ENCODE data around the gene NKAIN2.

The NKAIN2 gene

DNA sequence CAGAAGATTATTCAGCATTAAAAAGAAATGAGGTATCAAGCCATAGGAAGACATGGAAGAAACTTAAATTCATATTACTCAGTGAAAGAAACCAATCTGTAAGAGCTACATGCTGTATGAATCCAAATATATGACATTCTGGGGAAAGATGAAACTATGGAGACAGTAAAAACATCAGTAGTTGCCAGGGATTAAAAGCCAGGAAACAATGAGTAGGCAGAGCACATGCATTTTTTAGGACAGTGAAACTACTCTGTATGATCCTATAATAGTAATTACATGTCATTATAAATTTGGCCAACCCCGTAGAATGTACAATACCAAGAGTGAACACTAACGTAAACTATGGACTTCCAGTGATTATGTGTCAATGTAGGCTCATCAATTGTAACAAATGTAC lies 1065.8 kb downstream of the NKAIN2 start:
- TF ChIP-seq ZNF785 (tag by site-specific recombination; IDR thresholded peaks at IDR 0.05), result no peak
- TF ChIP-seq, protein P1, sequence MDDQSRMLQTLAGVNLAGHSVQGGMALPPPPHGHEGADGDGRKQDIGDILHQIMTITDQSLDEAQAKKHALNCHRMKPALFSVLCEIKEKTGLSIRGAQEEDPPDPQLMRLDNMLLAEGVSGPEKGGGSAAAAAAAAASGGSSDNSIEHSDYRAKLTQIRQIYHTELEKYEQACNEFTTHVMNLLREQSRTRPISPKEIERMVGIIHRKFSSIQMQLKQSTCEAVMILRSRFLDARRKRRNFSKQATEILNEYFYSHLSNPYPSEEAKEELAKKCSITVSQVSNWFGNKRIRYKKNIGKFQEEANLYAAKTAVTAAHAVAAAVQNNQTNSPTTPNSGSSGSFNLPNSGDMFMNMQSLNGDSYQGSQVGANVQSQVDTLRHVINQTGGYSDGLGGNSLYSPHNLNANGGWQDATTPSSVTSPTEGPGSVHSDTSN (CRISPR knock-in tag; IDR thresholded peaks at IDR 0.05), result no peak
- TF ChIP-seq ZNF600 (tag by site-specific recombination; IDR thresholded peaks at IDR 0.05), result no peak
- TF ChIP-seq ZNF121 (tag by site-specific recombination; IDR thresholded peaks at IDR 0.05), result no peak
- TF ChIP-seq HOXD13 (CRISPR knock-in tag; IDR thresholded peaks at IDR 0.05; ENCODE audit: borderline replicate concordance), result no peak
- no peak for TF ChIP-seq ZNF660 (tag by site-specific recombination; IDR thresholded peaks at IDR 0.05)
- no peak for TF ChIP-seq ZNF239 (tag by site-specific recombination; IDR thresholded peaks at IDR 0.05)
- TF ChIP-seq ZNF571 (tag by site-specific recombination; IDR thresholded peaks at IDR 0.05), result no peak
- TF ChIP-seq, protein P2, sequence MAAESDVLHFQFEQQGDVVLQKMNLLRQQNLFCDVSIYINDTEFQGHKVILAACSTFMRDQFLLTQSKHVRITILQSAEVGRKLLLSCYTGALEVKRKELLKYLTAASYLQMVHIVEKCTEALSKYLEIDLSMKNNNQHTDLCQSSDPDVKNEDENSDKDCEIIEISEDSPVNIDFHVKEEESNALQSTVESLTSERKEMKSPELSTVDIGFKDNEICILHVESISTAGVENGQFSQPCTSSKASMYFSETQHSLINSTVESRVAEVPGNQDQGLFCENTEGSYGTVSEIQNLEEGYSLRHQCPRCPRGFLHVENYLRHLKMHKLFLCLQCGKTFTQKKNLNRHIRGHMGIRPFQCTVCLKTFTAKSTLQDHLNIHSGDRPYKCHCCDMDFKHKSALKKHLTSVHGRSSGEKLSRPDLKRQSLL (tag by site-specific recombination; IDR thresholded peaks at IDR 0.05), result no peak
- TF ChIP-seq SCRT1 (tag by site-specific recombination; IDR thresholded peaks at IDR 0.05; ENCODE audit: borderline replicate concordance), result no peak
- no peak for TF ChIP-seq OVOL3 (tag by site-specific recombination; IDR thresholded peaks at IDR 0.05)
- TF ChIP-seq ZNF266 (tag by site-specific recombination; IDR thresholded peaks at IDR 0.05; ENCODE audit: low read depth), result no peak
- POLR2A ChIA-PET, result no interaction called here
- no peak overlapping the region for H3K4me3 ChIP-seq (ENCODE audit: low read depth, low read length)
- H3K9me3 ChIP-seq (ENCODE audit: control insufficient read depth, insufficient read depth, low read depth, low read length), result no peaks in the 10 kb centered on the region
- no peaks in the 10 kb centered on the region for H3K4me1 ChIP-seq (ENCODE audit: control insufficient read depth, insufficient read depth, low read length)
- no peaks in the 10 kb centered on the region for H3K36me3 ChIP-seq (ENCODE audit: control insufficient read depth in 2 of 2, insufficient read depth in 1 of 2, low read length in 2 of 2)
- CTCF ChIA-PET, result interaction anchor here (0.6 to 10.4 kb wide), 7 partner anchors 12 to 491 kb away, joined by 3 to 151 read pairs (median 3); partner anchors contain the start of gene TPD52L1
- no peak overlapping the region for H3K27ac ChIP-seq (ENCODE audit: extremely low read depth, low read depth, low read length)

DNA sequence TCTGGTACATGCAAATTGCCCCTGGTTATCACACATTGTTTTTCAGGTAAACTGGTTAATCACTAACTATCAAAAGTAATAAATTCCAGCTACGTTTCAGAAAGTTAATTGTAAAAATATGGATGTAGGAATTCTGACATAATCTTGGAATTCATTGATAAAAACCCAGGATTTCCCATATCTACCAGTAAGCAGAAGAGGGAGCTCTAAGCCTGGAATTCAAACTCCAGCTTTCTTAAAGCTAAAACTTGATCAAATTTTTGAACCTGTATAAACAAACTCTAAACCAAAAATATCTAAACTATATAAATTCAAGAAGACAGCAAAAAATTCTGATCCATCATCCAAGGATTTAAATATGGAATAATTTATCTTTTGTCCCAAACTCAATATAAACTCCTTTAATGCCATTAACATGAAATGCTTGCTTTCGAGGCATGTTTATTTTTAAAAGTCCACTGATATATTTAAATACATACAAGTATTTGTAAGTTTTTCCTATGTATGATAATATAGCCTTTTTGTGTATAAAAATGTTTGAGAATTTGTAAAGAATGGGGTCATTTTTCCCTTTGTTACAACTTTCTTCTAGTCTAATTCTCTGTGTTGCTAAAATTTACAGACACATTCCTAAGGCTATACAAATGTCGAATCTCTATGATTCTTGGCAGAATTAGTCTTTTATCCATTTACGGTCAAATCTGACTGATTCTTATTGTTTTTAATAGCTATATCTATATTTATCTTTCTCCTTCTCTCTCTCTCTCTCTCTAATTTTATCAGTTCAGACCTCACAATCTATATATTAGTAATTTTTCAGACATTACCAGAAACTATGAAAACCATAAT lies 1067.2 kb downstream of the NKAIN2 start:
- Histone ChIP-seq H3K27ac (ENCODE audit: extremely low read depth, low read depth, low read length) (no peak overlapping the region), H3K4me1 (ENCODE audit: control insufficient read depth, insufficient read depth, low read length) (no peaks in the 10 kb centered on the region), H3K9me3 (ENCODE audit: control insufficient read depth, insufficient read depth, low read depth, low read length) (no peaks in the 10 kb centered on the region), H3K4me3 (ENCODE audit: low read depth, low read length) (no peak overlapping the region), H3K36me3 (ENCODE audit: control insufficient read depth in 2 of 2, insufficient read depth in 1 of 2, low read length in 2 of 2) (no peaks in the 10 kb centered on the region)
- ChIA-PET CTCF (interaction anchor here (0.5 to 10.4 kb wide), 45 partner anchors 8 to 1442 kb away, joined by 3 to 151 read pairs (median 3); partner anchors contain the start of gene TPD52L1), POLR2A (no interaction called here)
- no peak for TF ChIP-seq SP7 (tag by site-specific recombination; IDR thresholded peaks at IDR 0.05)
- TF ChIP-seq ZNF280D (tag by site-specific recombination; IDR thresholded peaks at IDR 0.05), result no peak
- peak; percentile 64 for TF ChIP-seq IKZF3 (tag by site-specific recombination; IDR thresholded peaks at IDR 0.05)
- TF ChIP-seq ZNF660 (tag by site-specific recombination; IDR thresholded peaks at IDR 0.05), result 0 out of 2 replicates have a peak, but pooled peaks have one; percentile 27
- no peak for TF ChIP-seq ZNF311 (tag by site-specific recombination; IDR thresholded peaks at IDR 0.05; ENCODE audit: borderline replicate concordance)
- 0 out of 2 replicates have a peak, but pooled peaks have one; percentile 9 for TF ChIP-seq ZNF449 (tag by site-specific recombination; IDR thresholded peaks at IDR 0.05)
- peak; percentile 92 for TF ChIP-seq ZNF654 (tag by site-specific recombination; IDR thresholded peaks at IDR 0.05; ENCODE audit: low read depth)
